LNCaP clone FGC (cell line): ENCODE results near the gene DCAKD.
A peak's percentile ranks its signal among the peaks of the same experiment; 100 is the strongest.

Source experiments
- DNase-seq: peaks from one replicate; pipeline ENCODE4 v3.0.0-alpha.2; 2011; ENCODE audit warnings: low read depth
- H3K4me3 ChIP-seq: 2 replicates; pipeline ENCODE4 v1.5.1; 2011; ENCODE audit warnings: mild to moderate bottlenecking, low read depth, low read length, control low read depth
- CTCF ChIP-seq: IDR thresholded peaks from 2 replicates; pipeline ENCODE4 v1.5.1; 2012; ENCODE audit warnings: mild to moderate bottlenecking; ENCODE audit not compliant: control insufficient read depth, insufficient read depth; ENCODE audit errors: extremely low read depth

DCAKD gene

GRCh38 chr17:44982113-44982702 is 69.2 kb downstream of the DCAKD start:
- no peak for DNase-seq
- H3K4me3 ChIP-seq = no peak overlapping the region
- TF ChIP-seq CTCF = no peak

- peak overlapping the region; percentile 15 for H3K4me3 ChIP-seq
- no peak for DNase-seq
- TF ChIP-seq CTCF = no peak
Measured at GRCh38 chr17:44981221-44981968, 70.0 kb downstream of the DCAKD start.

GRCh38 chr17:44979426-44979995 is 71.9 kb downstream of the DCAKD start:
- no peak overlapping the region for H3K4me3 ChIP-seq
- no peak for DNase-seq
- TF ChIP-seq CTCF = no peak

GRCh38 chr17:44978807-44979206 is 72.6 kb downstream of the DCAKD start:
- H3K4me3 ChIP-seq = no peak overlapping the region
- no peak for TF ChIP-seq CTCF
- DNase-seq = no peak

- TF ChIP-seq CTCF = no peak
- no peak for DNase-seq
- no peak overlapping the region for H3K4me3 ChIP-seq
Measured at GRCh38 chr17:44977814-44978550, 73.5 kb downstream of the DCAKD start.

- H3K4me3 ChIP-seq = no peak overlapping the region
- no peak for TF ChIP-seq CTCF
- DNase-seq = no peak
Measured at GRCh38 chr17:44977065-44977464, 74.4 kb downstream of the DCAKD start.
